ENCODE results near the gene GIPC3. TPM values are rescaled to one million over a fixed set of nuclear protein-coding genes. Genes with fewer than 3 reads are reported as not detected.

Gene GIPC3
- total RNA-seq, 1 donor from 2014 or later = 0.98 TPM

DNA sequence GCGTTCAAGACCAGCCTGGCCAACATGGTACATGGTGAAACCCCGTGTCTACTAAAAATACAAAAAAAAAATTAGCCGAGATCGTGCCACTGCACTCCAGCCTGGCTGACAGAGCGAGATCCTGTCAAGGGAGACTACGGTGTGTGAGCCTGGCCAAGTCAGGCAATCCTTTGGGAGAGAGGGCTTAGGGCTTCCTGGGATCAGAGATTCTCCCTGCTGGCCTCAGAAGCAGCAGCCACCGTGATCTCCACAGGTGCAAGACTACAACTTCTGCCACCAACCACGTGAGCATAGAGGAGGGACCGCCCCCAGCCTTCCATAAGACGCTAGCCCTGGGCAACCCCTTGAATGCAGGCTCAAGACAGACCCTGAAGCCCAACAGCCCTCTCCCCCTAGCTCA lies 35.5 kb upstream of the GIPC3 start:
- intact Hi-C loops (cut with micrococcal nuclease) = loop anchor here (5.0 kb wide), 2 partner anchors 32 to 157 kb away; partner anchors contain the start of gene TJP3

- intact Hi-C loops (cut with micrococcal nuclease) = no loop called here
Measured at GRCh38 chr19:3550947-3551791, 34.1 kb upstream of the GIPC3 start.

- intact Hi-C loops (cut with micrococcal nuclease) = no loop called here
Measured at GRCh38 chr19:3551792-3552095, 33.5 kb upstream of the GIPC3 start.

- intact Hi-C loops (cut with micrococcal nuclease) = loop anchor here (2.0 to 5.0 kb wide), 3 partner anchors 76 to 693 kb away; partner anchors contain the start of genes EEF2 and YJU2
Measured at GRCh38 chr19:3554254-3555083, 30.8 kb upstream of the GIPC3 start.

GRCh38 chr19:3555653-3556422 lies 29.4 kb upstream of the GIPC3 start:
- intact Hi-C loops (cut with micrococcal nuclease) = loop anchor here (2.0 to 5.0 kb wide), 3 partner anchors 77 to 691 kb away; partner anchors contain the start of genes EEF2 and YJU2

GRCh38 chr19:3556423-3556977 lies 28.8 kb upstream of the GIPC3 start:
- intact Hi-C loops (cut with micrococcal nuclease) = loop anchor here (5.0 kb wide), 2 partner anchors 431 to 691 kb away; partner anchors contain the start of genes EEF2 and YJU2

- intact Hi-C loops (cut with micrococcal nuclease) = loop anchor here (1.0 to 5.0 kb wide), 5 partner anchors 15 to 690 kb away; partner anchors contain the start of genes EEF2, FZR1, HMG20B and YJU2
Measured at GRCh38 chr19:3556978-3557460, 28.3 kb upstream of the GIPC3 start.

DNA sequence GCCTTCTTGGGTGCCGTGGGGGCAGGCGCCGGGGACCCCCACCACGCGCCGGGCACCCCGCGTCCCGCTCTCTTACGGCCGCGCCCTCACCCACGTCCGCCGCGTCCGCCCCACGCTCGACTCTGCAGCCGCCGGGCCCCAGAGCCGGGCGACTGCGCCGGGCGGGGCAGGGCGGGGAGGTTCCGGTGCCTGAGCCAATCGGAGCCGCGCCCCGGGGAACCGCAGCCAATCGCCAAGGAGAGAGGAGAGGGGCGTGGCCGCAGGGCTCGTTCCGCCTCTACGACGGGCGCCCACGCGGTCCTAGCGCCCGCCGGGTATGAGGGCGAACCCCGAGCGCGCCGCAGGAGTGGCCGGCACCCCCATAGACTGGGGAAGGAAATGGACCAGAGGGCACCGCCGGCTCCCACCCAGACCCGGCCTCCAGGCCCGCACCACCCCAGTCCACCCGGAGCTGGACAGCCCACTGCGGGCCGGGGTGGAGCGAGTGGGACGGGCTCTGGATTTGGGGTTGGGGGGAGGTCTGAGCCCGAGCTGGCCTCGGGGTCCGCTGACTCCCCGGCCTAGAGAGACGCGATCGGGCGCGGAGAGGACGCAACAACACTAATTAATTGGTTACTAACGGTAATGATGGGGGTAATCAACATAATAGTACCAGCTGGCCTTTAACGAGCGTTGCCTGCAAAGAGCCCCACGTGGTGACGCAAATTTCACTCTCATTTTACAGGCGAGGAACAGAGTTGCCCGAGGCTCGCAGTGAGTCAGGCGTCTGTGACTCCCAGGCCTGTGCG lies 27.6 kb upstream of the GIPC3 start, which contains the start of gene MFSD12:
Gene MFSD12, minus strand, starts transcription at position 126 of the 788 bp plus-strand sequence. CDS start 183 bp downstream, outside the sequence.
- intact Hi-C loops (cut with micrococcal nuclease) = loop anchor here (1.0 to 5.0 kb wide), 5 partner anchors 15 to 690 kb away; partner anchors contain the start of genes EEF2, FZR1, HMG20B and YJU2

DNA sequence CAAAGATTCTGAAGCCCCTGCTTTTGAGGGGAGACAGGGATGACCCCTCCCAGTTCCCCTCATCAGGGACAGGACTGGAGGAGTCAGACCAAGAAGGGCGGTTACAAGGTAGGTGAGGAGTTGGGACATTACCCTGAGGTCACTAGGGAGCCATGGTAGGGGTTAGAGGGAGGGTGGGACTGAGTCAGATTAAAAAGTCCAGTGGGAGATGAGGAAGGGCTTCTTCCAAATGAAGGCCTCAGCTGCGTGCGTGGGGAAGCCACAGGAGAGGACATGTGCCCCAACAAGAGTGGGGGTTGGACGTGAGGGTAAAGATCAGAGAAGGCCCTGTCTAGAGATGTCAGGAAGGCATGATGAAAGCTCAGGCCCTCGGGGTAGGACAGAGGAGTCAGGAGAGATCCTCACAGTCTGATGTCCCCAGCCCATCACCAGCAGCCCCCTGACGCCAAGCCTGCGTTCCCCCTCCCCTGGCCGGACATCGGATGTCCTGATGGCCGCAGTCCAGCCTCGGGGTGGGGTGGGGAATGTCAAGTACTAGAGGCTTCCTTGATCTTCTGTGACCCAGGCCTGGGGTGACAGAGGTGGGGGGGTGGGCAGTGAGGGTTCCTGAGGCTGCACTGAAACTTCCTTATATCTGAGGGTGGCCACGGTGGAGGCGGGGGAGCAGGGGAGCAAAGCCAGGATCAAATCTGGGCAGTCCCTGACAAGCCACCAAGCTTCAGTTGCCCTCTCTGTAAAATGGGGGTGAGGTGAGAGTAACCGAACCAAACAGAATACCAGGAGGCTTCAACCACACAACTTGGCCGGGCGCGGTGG lies 21.4 kb upstream of the GIPC3 start:
- intact Hi-C loops (cut with micrococcal nuclease) = no loop called here

- intact Hi-C loops (cut with micrococcal nuclease) = no loop called here
Measured at GRCh38 chr19:3565139-3565538, 20.1 kb upstream of the GIPC3 start.

DNA sequence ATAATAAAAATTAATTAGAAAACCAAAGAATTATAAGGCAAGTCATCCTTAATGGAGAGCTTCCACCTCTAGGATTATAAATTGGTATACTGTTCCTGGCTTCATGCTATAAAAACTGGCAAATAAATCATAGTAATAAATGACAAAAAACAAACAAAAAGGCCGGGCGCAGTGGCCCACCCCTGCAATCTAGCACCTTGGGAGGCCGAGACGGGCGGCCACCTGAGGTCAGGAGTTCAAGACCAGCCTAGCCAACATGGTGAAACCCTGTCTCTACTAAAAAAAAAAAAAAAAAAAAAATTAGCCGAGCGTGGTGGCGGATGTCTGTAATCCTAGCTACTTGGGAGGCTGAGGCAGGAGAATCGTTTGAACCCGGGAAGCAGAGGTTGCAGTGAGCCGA lies 15.2 kb upstream of the GIPC3 start:
- intact Hi-C loops (cut with micrococcal nuclease) = loop anchor here (5.0 kb wide), 2 partner anchors 37 to 1708 kb away; partner anchors contain the start of genes KLF16 and TBXA2R

DNA sequence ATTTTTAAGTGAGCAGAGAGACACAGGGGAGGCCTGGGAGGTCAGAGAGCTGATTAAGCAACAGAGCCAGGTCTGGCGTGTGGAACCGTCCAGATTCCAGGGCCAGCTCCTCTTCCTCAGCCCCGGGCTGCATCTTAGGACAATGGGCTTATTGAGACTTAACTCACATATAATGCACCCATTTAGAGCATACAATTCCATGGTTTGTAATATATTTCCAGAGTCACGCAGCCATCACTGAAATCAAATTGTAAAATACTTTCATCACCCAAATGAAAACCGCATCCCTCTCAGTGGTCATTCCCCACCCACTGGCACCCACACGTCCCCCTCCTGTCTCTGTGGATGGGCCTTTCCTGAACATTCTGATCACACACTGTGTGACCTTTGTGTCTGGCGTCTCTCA lies 14.7 kb upstream of the GIPC3 start:
- intact Hi-C loops (cut with micrococcal nuclease) = loop anchor here (5.0 kb wide), 2 partner anchors 37 to 1708 kb away; partner anchors contain the start of genes KLF16 and TBXA2R

DNA sequence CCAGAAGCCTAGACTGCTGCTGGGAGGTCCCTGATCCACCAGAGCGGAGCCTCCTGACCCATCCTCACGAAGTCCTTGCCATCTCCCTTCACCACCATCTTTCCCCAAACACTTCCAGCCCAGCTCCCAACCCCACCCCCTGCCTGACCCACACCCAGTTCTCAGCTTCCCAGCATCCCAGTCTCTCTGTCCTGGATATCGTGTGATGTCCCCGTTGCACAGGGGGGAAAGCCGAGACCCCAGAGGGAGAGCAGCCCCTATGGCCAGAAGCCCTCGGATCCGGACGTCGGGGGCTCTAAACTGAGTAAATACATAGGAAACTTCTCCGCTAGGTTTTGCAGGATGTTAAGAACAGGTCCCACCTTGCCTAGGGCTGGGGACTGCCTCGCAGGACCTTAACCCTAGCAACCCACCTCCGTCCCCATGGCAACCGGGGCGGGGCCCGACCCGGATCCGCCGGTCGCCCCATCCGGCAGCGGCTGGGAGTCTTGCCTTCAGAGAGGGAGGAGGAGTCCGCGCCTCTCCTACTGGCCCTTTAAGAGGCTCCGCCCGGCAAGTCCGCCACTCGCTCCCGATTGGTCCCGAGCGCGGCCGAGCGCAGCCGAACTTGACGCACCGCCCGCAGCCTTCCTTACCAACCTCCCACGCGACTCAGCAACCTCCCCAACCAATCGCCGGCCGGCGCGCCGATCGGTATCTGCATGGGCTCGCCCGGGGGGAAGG lies 13.0 kb upstream of the GIPC3 start:
- intact Hi-C loops (cut with micrococcal nuclease) = loop anchor here (1.0 to 5.0 kb wide), 15 partner anchors 15 to 1710 kb away; partner anchors contain the start of genes EEF2, FZR1, KLF16 and MFSD12

GRCh38 chr19:3572855-3573161 lies 12.5 kb upstream of the GIPC3 start, which contains the start of gene HMG20B:
Gene HMG20B (plus strand): TSS chr19:3572944. CDS start chr19:3573310, 366 bp downstream.
- intact Hi-C loops (cut with micrococcal nuclease) = loop anchor here (1.0 to 5.0 kb wide), 15 partner anchors 16 to 1711 kb away; partner anchors contain the start of genes EEF2, FZR1, KLF16 and MFSD12

GRCh38 chr19:3573162-3573857 lies 12.0 kb upstream of the GIPC3 start:
- intact Hi-C loops (cut with micrococcal nuclease) = loop anchor here (2.0 to 5.0 kb wide), 8 partner anchors 34 to 1711 kb away; partner anchors contain the start of genes EEF2, KLF16, MPND and PIP5K1C

- intact Hi-C loops (cut with micrococcal nuclease) = loop anchor here (2.0 to 5.0 kb wide), 8 partner anchors 33 to 1712 kb away; partner anchors contain the start of genes EEF2, KLF16, MPND and PIP5K1C
Measured at GRCh38 chr19:3573858-3574637, 11.2 kb upstream of the GIPC3 start.

All from T-helper 1 cell treated with Interleukin-12 subunit alpha and Interleukin-12 subunit beta and Interleukin-4 antibody, amounts not matched to agents 30 ng/mL and 1 ng/mL, for 36 hours (primary cell).